NOMO-1 (cell line): Measurements from ENCODE around the gene PRPF8.
A peak's percentile ranks its signal among the peaks of the same experiment; 100 is the strongest.
"Not testable (repeated sequence)": the region's sequence is repeated elsewhere in the genome, so short reads cannot be mapped to it uniquely, and the experiment has no call there.

Experiments
- DNase-seq, 2 experiments: peaks; one replicate each; lab custom pipeline; 2025; ENCODE audit not compliant: unreplicated experiment in 2 of 2; lab: John Stamatoyannopoulos, UW

PRPF8 gene

GRCh38 chr17:1716912-1717695 lies 32.4 kb upstream of the PRPF8 start:
- DNase-seq: peak; percentile 98 to 99

DNA sequence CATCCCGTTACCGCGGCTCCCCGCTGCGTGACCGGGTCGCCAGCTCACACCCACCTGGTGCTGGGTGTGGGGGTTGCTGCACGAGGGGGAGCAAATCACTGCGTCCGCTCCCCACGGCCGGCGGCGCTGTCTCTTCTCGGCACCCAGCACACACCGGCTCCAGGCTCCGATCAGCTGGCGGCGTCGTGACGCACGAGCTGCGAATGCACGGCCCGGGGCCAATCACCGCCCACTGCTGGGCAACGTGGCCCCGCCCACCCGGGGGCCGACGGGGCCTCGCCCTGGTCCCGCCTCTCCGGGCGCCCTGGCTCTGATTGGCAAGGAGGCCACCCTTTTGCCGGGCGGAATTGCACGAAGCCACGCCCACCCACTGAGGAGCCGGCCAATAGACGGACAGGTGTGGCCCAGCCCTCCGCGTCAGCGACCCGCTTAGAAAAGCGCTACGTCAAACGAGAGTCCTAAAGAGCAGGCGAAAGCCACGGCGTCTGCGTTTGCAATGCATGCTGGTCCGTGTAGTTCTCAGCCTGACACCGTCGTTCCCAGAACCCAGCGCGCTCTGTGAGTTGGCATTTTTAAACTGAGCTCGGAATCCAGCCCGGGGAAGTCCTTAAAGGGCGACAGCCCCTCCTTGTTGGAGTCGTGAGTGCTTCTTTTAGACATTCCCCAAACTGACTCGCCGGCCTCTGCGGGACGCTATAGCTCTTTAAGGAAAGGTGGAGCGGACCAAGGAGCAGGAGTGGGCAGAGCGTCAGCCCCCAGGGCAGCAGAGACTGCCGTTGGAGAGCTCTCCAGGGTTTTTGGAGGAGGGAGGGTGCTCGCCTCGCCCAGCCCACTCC lies 31.6 kb upstream of the PRPF8 start:
- peak; percentile 99 to 100 for DNase-seq

GRCh38 chr17:1715803-1716075 lies 31.1 kb upstream of the PRPF8 start:
- no peak for DNase-seq

DNA sequence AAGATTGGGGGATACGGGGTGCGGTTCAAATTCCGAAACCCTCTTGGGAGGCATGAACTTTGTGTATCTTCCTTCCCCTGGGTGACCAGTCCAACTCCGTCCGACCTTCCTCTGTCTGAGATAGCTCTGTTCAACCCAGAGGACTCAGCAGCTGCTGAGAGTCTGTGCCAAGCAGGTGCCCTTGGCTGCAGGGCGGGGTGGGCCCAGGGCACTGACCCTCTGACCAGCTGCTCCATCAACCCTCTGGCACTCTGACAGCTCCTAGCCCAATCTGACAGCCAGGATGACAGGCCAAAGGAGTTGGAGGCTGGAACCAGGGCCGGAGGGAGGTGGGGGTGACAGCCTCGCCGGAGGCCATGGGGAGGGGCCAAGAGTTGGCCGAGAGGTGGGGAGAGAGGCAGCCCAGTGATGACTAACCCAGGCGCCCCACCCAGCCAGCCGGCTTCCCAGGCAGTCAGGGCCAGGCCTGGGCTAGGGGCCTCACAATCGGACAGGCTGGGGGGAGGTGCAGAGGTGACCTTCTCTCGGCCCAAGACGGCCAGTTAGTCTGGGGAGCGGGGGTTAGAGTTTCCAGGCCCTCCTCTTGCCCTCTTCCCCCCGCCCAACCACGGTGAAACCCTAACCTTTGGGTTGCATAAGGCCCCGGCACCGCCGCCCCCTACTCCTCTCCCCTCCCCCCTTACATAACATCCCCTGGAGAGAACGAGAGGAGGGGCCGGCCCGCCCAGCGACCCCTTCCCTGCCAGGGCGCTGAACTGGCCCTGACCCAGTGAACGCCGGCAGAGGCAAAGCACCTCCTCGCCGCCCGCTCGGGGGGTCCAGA lies 30.5 kb upstream of the PRPF8 start:
- peak; percentile 18 to 37 for DNase-seq

DNA sequence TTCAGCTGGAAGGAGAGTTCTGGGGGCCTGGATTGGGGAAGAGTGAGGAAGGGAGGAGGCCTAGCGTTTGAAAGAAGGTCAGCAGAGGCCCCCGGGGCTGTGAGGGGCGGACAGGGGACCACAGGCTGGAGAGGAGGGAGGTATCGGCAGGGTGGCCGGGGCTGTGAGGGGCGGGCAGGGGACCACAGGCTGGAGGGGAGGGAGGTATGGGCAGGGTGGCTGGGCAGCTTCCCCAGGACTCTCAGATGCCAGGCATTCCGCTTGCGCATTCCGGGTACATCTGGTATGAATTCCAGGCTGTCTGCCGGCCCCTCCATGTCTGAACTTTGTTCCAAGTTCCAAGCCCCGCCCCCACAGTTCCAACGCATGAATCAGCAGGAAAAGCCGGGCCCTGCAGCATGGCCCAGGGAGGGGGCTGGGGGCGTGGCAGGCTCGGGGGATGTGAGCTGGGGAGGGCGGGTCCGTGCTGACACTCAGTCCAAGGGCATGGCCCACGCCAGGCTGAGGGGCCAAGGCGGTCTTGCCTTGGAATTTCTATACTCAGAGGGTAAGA lies 29.8 kb upstream of the PRPF8 start:
- peak; percentile 20 to 24 for DNase-seq

GRCh38 chr17:1713878-1714426 lies 29.3 kb upstream of the PRPF8 start:
- DNase-seq: no peak

GRCh38 chr17:1713160-1713877 lies 28.7 kb upstream of the PRPF8 start:
- no peak for DNase-seq

- DNase-seq: no peak
Observed at GRCh38 chr17:1712271-1712670, 27.6 kb upstream of the PRPF8 start.

DNA sequence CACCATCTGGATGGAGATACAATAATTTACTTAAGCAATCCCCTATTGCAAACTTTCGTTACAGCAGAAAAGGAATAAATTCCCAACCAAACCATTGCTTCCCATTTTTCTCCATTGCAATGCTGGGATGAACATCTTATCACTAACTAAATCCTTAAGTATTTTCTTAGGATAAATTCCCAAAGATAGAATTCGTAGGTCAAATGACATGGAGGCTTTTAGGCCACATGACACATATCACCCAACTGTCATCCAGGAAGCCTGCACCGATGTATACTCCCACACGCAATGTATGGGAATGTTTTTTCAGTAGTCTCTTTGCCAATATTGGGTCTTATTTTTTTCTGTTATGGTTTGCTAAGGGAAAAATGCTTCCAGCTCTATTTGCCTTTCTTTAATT lies 27.1 kb upstream of the PRPF8 start:
- DNase-seq: no peak

DNA sequence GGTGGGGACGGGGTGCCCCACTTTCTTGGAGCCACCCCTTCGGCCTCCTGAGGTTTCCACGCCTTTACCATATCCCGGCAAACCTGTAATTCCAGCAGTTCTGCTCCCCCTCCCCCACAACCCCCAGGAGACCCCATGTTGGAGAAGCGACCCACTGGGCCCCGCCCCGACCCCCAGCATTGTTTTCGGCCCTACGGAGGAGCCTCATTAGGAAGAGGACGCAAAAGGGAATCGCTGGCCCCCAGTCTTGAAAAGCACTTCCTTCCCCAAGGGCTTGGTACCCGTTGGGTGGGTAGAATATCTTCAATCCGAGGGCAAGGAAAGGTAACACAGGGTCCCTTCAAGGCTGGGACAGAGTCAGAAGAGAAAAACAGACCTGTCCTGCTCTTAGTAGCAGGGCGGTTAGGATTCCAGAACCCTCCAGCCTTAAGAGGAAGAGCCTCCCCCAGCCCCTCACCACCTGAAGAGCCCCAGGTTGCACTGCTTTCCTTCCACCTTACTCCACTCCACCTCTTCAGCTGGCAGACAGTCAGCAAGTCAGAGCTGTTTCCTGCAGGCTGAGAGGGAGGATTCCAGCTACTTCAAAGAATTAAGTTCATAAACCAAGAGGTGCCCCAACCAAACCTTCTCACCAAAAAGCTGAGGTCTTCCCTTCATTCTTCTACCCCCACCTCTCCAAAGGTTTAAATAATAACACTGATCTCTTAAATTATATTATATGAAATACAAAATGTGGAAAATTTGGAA lies 26.3 kb upstream of the PRPF8 start:
- DNase-seq: no peak

DNA sequence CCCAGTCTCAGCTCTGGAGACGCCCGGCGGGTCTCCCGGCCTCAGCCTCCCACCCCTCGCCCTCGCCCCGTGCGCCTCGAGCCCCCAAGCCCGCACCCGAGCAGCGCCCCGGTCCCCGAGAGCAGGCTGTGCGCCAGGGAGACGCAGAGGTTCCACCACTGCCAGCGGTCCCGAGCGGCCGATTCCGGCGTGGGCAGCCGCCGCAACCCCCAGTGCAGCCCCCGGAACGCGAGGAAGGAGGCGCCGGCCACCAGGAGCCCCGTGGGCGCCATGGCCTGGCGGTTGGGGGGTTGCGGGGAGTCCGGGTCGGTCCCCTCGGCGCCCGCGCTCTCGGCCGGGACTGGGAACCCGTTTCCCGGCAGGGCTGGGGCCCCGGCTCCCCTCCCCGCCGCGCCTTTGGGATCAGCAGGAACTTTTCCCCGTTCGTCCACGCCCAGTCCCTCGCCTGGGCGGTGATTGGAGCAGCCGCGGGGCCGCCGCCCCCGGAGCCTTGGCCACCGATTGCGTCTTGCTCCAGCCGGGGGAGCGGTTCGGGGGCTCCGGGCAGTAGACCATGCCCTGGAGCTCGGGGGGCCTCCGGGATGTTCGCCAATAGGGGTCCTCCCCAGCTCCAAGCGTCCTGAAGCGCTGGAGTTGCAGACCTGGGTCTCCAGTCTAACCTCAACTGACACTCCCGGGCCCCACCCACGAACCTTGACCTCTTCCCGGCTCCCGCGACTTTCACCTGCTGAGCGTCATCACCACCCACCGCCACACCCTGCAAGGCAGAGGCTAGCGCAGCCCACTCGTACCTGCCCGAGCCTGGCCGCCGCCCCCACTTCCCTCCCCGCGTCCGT lies 25.5 kb upstream of the PRPF8 start, which contains the start of gene TLCD2:
Gene TLCD2, minus strand, starts transcription at position 407 of the 836 bp plus-strand sequence. Its CDS starts 135 bp downstream, at position 272.
- DNase-seq: no peak

GRCh38 chr17:1709403-1709951 lies 24.8 kb upstream of the PRPF8 start:
- peak in 1 of 2 experiments; percentile 6 for DNase-seq

- not testable (repeated sequence) for DNase-seq
Observed at GRCh38 chr17:1708791-1709346, 24.2 kb upstream of the PRPF8 start.

- no peak for DNase-seq
Observed at GRCh38 chr17:1707107-1707506, 22.4 kb upstream of the PRPF8 start.

DNA sequence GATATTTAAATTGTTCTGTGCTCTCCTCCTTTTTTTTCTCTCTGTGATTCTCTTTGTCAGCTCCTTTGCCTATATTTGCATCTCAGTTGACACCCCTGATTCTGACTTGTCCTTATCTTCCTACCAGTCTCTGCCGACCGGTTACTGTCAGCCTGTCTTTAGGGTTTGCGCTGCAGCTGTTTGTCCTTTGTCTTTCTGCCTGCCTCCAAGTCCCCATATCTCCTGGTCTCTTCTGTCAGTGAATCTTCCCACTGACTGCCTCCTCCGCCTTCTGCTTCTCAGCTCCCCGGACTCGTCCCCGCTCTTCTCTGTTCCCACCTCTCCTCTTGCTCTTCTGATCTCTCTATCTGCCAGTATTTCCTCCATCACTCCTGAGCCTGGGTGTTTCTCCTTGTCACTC lies 20.3 kb upstream of the PRPF8 start:
- no peak for DNase-seq

GRCh38 chr17:1703063-1703462 lies 18.4 kb upstream of the PRPF8 start:
- no peak for DNase-seq

DNA sequence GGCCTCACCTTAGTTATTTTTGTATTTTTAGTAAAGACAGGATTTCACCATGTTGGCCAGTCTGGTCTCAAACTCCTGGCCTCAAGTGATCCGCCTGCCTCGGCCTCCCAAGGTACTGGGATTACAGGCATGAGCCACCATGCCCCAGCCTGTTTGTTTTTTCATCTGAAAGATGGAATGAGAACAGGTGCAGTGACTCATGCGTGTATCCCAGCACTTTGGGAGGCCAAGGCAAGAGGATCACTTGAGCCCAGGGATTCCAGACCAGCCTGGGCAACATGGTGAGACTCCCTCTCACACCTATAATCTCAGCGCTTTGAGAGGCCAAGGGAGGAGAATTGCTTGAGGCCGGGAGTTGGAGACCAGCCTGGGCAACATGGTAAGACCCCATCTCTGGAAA lies 15.2 kb upstream of the PRPF8 start:
- not testable (repeated sequence) for DNase-seq

- DNase-seq: no peak
Observed at GRCh38 chr17:1697681-1698080, 13.0 kb upstream of the PRPF8 start.
